ENCODE measurements around the gene KLHDC4.

KLHDC4 gene

DNA sequence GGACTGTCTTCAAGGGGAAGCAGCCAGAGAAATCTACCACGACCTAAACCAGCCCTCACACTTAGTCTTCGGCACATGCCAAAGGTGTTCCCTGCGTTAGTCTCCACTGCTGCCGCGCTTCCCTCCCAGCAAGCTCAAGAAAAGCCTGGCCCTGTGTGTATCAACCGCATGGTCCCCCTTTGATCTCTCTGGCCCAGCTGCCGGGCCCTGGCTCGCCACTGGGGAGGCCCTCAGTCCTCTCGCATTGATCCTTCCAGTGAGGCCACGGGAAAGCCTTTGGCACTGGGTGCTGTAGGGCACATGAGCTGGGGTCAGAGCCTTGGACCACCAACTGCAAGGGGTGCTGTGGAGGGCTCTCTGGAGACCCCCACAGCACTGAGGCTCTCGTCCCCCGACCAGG is 29.6 kb upstream of the KLHDC4 start:
- TF ChIP-seq, protein P1, sequence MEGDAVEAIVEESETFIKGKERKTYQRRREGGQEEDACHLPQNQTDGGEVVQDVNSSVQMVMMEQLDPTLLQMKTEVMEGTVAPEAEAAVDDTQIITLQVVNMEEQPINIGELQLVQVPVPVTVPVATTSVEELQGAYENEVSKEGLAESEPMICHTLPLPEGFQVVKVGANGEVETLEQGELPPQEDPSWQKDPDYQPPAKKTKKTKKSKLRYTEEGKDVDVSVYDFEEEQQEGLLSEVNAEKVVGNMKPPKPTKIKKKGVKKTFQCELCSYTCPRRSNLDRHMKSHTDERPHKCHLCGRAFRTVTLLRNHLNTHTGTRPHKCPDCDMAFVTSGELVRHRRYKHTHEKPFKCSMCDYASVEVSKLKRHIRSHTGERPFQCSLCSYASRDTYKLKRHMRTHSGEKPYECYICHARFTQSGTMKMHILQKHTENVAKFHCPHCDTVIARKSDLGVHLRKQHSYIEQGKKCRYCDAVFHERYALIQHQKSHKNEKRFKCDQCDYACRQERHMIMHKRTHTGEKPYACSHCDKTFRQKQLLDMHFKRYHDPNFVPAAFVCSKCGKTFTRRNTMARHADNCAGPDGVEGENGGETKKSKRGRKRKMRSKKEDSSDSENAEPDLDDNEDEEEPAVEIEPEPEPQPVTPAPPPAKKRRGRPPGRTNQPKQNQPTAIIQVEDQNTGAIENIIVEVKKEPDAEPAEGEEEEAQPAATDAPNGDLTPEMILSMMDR (conservative IDR thresholded peaks at IDR 0.05; ENCODE audit: low read depth, low read length), result no peak
- Histone ChIP-seq H3K9ac (no peak overlapping the region), H3K27me3 (ENCODE audit: insufficient read depth, low read depth) (peaks cover 28% of the 10 kb centered on the region; the same call in 1 of the 2 replicates), H3K4me3 (IDR thresholded peaks at IDR 0.05; ENCODE audit: insufficient read depth, low read depth, low read length) (no peak overlapping the region), H3K79me2 (ENCODE audit: insufficient read depth, low read depth) (no peaks in the 10 kb centered on the region), H4K20me1 (ENCODE audit: insufficient read depth) (no peaks in the 10 kb centered on the region), H2AFZ (ENCODE audit: low read depth) (no peak overlapping the region), H3K4me1 (ENCODE audit: low read depth, poor library complexity, severe bottlenecking) (no peaks in the 10 kb centered on the region), H3K27ac (no peak overlapping the region), H3K36me3 (ENCODE audit: insufficient read depth) (no peaks in the 10 kb centered on the region), H3K4me2 (no peak overlapping the region)

DNA sequence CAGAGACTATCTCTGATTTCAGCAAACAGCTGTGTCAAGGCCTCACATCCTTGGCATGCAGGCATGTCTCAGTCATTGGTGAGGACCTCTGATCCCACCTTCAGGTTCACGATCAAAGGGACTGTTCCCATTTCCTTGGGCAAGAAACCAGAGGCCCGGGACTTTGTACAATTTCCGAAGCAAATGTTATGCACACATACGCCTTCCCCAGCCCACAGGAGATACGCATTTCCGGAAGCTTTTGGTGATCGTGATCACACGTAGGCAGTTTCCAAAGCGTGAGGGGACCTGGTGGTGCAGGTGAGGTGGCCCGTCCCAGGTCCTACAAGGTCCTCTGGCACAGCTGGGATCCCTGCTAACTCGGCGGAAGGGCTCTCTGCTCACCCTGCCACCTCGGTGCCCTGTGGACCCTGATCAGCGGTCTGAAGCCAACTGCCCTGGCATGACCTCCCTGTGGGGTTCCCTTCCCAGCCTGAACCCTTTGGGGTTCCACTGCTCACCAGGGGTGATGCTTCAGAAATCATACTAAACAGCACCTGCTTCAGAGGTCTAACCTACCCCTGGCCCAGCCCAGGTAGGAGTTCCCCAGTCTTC is 28.8 kb upstream of the KLHDC4 start:
- H3K27ac ChIP-seq, result no peak overlapping the region
- TF ChIP-seq, protein P1 (conservative IDR thresholded peaks at IDR 0.05; ENCODE audit: low read depth, low read length), result no peak

DNA sequence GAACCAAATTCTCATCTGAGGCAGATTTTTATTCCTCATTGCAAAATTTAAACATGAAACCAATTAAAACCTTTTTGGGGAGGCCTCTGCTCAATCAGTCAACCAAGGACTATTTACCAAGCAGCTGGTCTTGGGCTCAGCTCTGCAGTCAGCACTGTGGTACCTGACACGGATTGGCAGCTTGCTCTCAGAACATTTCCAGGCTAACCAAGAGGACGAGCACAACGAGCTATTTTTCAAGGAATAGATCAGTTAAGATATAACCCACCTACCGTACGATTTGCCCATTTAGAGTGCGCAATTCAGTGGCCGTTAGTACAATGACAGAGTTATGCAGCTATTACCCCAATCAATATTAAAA is 26.4 kb upstream of the KLHDC4 start:
- no peak overlapping the region for H3K4me3 ChIP-seq (IDR thresholded peaks at IDR 0.05; ENCODE audit: insufficient read depth, low read depth, low read length)
- H3K9ac ChIP-seq, result no peak overlapping the region
- H3K27me3 ChIP-seq (ENCODE audit: insufficient read depth, low read depth), result peaks cover 20% of the 10 kb centered on the region; the same call in 1 of the 2 replicates
- TF ChIP-seq, protein P1 (conservative IDR thresholded peaks at IDR 0.05; ENCODE audit: low read depth, low read length), result no peak
- H3K27ac ChIP-seq, result no peak overlapping the region
- H3K4me2 ChIP-seq, result no peak overlapping the region
- H2AFZ ChIP-seq (ENCODE audit: low read depth), result no peak overlapping the region
- no peaks in the 10 kb centered on the region for H4K20me1 ChIP-seq (ENCODE audit: insufficient read depth)
- H3K79me2 ChIP-seq (ENCODE audit: insufficient read depth, low read depth), result no peaks in the 10 kb centered on the region
- H3K4me1 ChIP-seq (ENCODE audit: low read depth, poor library complexity, severe bottlenecking), result no peaks in the 10 kb centered on the region
- H3K36me3 ChIP-seq (ENCODE audit: insufficient read depth), result no peaks in the 10 kb centered on the region

More for the DNA sequence above, 28.8 kb upstream of the KLHDC4 start:
- Histone ChIP-seq H2AFZ (ENCODE audit: low read depth) (no peak overlapping the region), H3K4me1 (ENCODE audit: low read depth, poor library complexity, severe bottlenecking) (no peaks in the 10 kb centered on the region), H3K4me3 (IDR thresholded peaks at IDR 0.05; ENCODE audit: insufficient read depth, low read depth, low read length) (no peak overlapping the region), H3K36me3 (ENCODE audit: insufficient read depth) (no peaks in the 10 kb centered on the region), H4K20me1 (ENCODE audit: insufficient read depth) (no peaks in the 10 kb centered on the region), H3K9ac (no peak overlapping the region), H3K27me3 (ENCODE audit: insufficient read depth, low read depth) (peaks cover 28% of the 10 kb centered on the region; the same call in 1 of the 2 replicates), H3K79me2 (ENCODE audit: insufficient read depth, low read depth) (no peaks in the 10 kb centered on the region), H3K4me2 (no peak overlapping the region)

DNA sequence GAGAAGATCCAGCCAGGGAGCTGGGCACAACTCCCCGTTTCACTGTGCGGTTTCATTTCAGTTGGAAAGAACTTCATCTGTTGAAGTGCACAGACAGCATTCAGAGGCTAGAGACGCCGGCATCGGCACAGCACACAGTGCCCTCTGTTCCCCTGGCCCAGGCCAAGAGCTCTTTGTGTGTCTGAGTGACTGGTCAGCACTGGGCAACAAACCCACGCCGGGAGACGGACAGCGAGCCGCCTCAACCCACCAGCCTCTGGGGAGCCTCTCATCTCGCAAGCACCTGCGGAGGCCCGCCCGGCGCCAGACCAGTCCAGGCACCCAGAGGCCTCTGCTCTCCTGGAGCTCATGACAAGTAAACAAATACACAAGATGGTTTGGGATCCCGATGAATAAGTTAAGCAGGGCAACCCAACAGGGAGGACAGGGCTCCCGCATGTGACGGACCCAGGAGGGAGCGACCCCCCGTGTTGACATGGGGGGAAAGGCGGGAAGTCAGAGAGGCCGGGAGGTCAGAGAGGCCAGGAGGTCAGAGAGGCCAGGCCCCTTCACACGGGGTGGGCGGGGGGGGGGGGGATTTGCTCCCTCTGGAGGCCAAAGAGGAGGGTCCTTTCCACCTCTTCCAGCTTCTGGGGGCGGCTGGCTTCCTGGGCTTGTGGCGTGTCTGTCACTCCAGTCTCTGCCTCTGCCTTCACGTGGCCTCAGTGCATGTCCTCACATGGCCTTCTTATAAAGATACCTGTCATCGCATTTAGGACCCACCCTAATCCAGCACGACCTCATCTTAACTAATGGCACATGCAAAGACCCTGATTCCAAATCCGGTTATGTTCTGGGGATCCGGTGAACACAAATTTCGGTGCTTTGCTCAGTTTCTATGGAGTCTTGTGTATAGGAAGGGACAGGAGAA is 25.8 kb upstream of the KLHDC4 start:
- no peak overlapping the region for H3K4me3 ChIP-seq (IDR thresholded peaks at IDR 0.05; ENCODE audit: insufficient read depth, low read depth, low read length)
- H2AFZ ChIP-seq (ENCODE audit: low read depth), result no peak overlapping the region
- no peaks in the 10 kb centered on the region for H3K4me1 ChIP-seq (ENCODE audit: low read depth, poor library complexity, severe bottlenecking)
- no peak overlapping the region for H3K9ac ChIP-seq
- H3K4me2 ChIP-seq, result no peak overlapping the region
- H3K27me3 ChIP-seq (ENCODE audit: insufficient read depth, low read depth), result peaks cover 19% of the 10 kb centered on the region; the same call in 1 of the 2 replicates
- H3K79me2 ChIP-seq (ENCODE audit: insufficient read depth, low read depth), result no peaks in the 10 kb centered on the region
- H4K20me1 ChIP-seq (ENCODE audit: insufficient read depth), result no peaks in the 10 kb centered on the region
- H3K27ac ChIP-seq, result no peak overlapping the region
- TF ChIP-seq, protein P1 (conservative IDR thresholded peaks at IDR 0.05; ENCODE audit: low read depth, low read length), result no peak
- no peaks in the 10 kb centered on the region for H3K36me3 ChIP-seq (ENCODE audit: insufficient read depth)

All from KMS-11 (cell line).